Kidney tubule cell (primary cell): ENCODE measurements around the gene ITGAV.

ENCODE experiments used
- DNase-seq: peaks from one replicate; pipeline ENCODE4 v3.0.0-alpha.2; 2018; ENCODE audit warnings: low spot score

The ITGAV gene

GRCh38 chr2:186718122-186718521, 128.3 kb downstream of the ITGAV start:
- DNase-seq: no peak

- DNase-seq: no peak
Observed at GRCh38 chr2:186718903-186719302, 129.0 kb downstream of the ITGAV start.

GRCh38 chr2:186721956-186722355, 132.1 kb downstream of the ITGAV start:
- DNase-seq: no peak

GRCh38 chr2:186724736-186725135, 134.9 kb downstream of the ITGAV start:
- no peak for DNase-seq

GRCh38 chr2:186725783-186726182, 135.9 kb downstream of the ITGAV start:
- DNase-seq: no peak

GRCh38 chr2:186726938-186727337, 137.1 kb downstream of the ITGAV start:
- no peak for DNase-seq

- DNase-seq: no peak
Observed at GRCh38 chr2:186728631-186729030, 138.8 kb downstream of the ITGAV start.
